GM21717 (cell line): ENCODE results near the gene MPP7.

Experiments
- ATAC-seq: cut with Tn5 transposase; IDR thresholded peaks from one replicate; pipeline ENCODE4 v1.9.1; 2021; ENCODE audit warnings: mild to moderate bottlenecking, moderate library complexity; ENCODE audit not compliant: unreplicated experiment

Gene MPP7

GRCh38 chr10:28307267-28307666, 4.4 kb upstream of the MPP7 start:
- no peak for ATAC-seq

- no peak for ATAC-seq
Observed at GRCh38 chr10:28305553-28305952, 2.7 kb upstream of the MPP7 start.

GRCh38 chr10:28304032-28304571, 1.2 kb upstream of the MPP7 start:
- no peak for ATAC-seq

DNA sequence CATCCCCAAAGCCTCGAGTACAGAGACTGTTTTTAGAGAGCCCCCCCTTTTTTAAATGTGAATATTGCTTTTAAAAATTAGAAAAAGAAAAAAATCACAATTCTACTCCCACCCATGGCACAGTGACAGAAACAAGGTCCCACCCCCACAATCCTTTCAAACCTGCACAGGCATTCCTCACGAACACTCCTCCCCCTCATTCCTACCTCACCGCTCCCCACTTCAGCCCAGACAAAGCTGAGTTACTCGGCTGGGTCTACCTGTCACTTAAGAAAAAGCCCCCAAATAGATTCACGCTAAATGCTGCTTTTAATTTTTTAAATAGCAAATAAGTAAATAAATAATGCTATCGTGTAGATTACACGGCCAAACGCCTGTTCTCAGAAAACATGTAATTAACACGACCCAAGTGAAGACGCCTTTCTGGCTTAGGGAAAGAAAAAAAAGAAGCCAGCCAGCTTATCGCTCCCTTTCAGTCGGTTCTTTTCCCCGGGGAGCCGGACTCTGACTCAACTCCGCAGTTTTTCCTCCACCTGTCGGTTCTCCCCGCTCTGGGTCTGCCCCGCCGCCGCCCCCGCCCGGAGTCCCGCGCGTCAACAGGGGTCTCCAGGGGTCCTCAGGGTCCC, 739 bp downstream of the MPP7 start:
- ATAC-seq = peak; percentile 1

GRCh38 chr10:28300027-28300426, 2.8 kb downstream of the MPP7 start:
- no peak for ATAC-seq

DNA sequence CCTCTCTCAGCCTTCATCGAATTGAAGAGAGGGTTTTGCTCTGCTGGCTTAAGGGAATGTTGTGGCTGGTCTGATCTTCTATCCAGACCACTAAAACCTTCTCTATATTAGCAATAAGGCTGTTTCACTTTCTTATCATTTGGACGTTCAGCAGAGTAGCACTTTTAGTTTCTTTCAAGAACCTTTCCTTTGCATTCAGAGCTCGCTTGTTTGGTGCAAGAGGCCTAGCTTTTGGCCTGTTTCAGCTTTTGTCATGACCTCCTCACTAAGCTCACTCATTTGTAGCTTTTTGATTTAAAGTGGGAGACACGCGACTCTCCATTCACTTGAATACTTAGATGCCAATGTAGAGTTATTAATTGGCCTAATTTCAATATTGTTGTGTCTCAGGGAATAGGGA, 3.9 kb downstream of the MPP7 start:
- ATAC-seq = no peak

GRCh38 chr10:28296023-28296422, 6.8 kb downstream of the MPP7 start:
- ATAC-seq = no peak

DNA sequence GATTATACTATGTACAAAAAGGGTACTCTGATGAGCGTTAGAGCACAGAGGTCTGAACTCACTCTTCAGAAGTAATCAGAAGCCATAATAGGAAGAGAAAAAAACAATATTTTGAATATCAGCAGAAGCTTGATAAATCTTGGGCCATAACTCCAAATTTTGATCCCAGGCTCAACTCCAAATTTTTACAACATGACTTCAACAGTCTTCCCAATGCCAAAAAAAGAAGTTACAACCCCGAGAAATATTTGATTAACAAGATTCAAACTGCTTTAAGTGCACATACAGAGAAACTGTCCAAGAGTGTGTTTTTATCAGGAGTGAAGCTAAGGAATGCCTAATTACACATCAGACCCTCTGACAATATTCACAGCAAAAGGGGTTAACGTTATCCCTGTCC, 7.5 kb downstream of the MPP7 start:
- ATAC-seq = no peak

DNA sequence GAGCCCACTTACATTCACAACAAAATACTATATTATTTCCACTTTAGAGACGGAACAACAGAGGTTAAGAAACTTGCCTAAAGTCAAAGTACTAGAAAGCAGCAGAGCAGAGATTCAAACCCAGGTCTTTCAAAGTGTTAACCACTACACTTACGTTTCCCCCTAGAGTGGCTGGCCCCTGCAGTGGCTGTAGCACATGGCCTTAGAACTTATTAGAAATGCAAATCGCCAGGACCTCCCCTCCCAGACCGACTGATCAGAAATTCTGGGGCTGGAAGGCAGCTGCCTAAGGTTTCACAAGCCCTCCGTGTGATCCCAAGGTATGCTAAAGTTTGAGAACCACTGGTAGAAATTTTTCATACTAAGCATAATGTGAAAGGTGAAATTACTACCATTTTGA, 8.1 kb downstream of the MPP7 start:
- ATAC-seq = no peak

DNA sequence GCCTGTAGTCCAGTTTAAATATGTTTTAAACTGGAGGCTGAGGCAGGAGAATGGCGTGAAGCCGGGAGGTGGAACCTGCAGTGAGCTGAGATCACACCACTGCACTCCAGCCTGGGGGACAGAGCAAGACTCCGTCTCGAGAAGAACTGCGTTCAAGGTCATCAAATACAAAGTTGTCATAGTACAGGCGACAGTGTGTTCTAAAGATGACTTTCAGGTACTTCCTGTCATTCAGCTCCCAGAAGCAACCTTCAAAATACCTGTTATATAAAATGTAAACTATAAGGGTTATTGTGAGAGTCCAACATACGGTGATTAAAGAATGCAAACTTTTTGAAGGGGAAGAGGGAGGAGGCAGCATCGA, 8.7 kb downstream of the MPP7 start:
- ATAC-seq = no peak

DNA sequence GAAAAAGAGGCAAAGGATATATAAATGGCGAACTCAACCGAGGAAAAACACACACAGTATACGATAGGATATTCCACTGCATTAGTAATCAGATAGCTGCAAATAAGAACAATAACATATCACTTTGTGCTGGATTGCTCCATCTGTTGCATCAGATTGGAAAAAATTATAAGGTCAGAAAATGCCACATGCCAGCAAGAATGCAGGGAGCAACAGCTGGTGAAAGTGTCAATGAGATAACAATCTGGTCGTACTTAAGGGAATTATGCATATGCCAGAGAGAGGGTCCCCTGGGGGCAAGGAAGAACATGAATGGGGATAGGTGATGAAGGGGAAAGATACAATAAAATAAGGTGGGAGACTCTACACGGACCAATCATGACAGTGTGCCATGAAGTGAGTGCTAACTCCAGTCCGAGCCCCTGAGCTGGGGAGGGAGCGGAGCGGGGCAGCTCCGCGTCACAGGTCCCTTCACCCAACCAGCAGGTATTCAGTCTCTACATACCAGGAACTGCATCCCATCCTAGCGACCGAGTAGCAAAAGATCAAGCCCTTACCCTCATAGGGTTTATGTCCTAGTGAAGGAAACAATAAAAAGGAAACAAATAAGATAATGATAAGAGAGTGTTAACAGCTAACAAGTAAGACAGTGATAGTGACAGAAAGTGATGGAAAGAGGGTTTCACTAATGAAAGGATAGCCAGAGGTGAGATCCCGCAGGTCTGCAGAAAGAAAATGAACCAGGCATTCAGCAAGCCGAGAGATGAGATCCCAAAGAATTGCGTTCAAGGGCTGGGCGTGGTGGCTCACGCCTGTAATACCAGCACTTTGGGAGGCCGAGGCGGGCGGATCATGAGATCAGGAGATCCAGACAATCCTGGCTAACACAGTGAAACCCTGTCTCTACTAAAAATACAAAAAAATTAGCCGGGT, 9.4 kb downstream of the MPP7 start:
- ATAC-seq = no peak

DNA sequence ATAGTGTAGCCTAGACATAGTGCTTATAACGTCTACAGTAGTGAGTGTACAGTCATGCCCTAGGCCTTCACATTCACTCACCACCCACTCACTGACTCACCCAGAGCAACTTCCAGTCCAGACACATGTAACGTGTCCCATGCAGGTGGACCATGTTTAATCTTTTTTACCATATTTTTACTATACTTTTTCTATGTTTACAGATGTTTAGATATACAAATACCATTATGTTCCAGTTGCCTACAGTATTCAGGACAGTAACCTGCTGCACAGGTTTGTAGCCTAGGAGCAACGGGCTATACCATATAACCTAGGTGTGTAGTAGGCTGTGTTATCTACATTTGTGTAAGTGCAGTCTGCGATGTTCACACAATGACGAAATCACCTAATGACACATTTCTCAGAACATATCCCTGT, 11.0 kb downstream of the MPP7 start:
- ATAC-seq = no peak

- ATAC-seq = no peak
Observed at GRCh38 chr10:28285816-28286215, 17.0 kb downstream of the MPP7 start.

DNA sequence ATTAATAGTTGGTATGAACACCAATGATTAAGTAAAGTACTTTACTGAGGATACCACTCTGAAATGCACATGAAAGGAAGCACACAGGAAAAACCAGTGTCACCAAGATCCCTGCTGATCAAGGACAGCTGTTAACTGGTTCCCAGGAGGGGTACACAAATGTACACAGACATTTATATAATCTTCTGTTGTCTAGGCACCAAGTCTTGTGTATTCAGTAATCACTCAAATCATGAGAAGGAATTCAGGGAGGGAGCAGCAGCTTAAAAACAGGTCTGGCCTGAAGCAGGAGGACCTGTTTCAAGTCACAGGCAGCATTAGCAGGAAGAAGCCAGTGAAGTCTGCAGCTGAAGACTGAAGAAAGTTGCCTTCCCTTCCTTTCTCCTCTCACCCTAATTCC, 18.7 kb downstream of the MPP7 start:
- no peak for ATAC-seq

DNA sequence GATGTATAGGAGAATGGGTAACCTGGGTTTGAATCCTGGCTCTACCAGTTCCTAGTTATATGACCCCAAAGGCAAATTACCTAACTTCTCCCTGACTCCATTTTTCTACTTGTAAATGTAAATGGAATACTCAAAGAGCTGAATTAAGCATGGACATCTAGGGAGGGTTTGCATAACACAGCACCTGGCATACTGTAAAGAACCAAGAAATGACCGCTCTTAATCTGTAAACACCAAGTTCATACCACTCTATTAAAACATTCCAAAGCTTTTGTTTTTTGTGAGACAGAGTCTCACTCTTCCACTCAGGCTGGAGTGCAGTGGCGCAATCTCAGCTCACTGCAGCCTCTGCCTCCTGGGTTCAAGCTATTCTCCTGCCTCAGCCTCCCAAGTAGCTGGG, 19.6 kb downstream of the MPP7 start:
- no peak for ATAC-seq

DNA sequence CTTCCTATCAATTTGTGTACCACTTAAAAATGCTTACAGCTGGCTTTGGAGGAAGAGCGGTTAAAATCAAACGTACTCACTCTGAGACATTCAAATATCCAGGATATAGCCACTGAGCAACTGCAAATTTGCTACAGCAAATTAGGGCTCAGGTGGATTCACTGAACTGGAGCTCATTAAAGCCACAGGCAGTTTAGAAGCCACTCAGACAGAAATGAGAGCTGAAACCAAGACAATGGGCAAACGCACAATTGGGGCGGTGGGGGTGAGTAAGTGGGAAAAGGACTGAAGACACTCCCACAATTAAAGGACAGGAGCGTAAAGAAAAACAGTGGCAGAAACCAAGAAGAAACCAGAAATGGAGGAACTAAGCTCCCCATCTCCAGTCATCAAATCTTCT, 20.5 kb downstream of the MPP7 start:
- ATAC-seq = no peak

- ATAC-seq = no peak
Observed at GRCh38 chr10:28281726-28282315, 21.0 kb downstream of the MPP7 start.

GRCh38 chr10:28280652-28281051, 22.2 kb downstream of the MPP7 start:
- no peak for ATAC-seq

- ATAC-seq = no peak
Observed at GRCh38 chr10:28279878-28280277, 23.0 kb downstream of the MPP7 start.

DNA sequence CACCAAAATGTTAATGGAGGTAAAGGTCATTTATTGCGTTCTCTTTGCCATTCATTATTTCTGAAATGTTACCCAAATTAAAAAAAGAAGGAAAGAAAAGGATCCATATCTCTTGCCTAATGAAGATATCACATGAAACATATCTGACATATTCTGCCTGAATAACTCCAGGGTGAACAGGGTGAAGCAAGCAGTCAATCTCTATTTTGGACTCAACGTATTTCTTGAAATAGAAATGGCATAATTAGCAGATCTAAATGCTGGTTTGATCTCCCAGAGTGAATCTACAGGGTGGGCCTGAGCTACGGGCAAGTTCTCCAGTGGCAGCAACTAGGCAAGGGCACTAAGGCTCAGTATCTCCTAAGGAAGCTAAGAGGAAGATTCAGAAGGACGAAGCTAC, 24.0 kb downstream of the MPP7 start:
- ATAC-seq = no peak

DNA sequence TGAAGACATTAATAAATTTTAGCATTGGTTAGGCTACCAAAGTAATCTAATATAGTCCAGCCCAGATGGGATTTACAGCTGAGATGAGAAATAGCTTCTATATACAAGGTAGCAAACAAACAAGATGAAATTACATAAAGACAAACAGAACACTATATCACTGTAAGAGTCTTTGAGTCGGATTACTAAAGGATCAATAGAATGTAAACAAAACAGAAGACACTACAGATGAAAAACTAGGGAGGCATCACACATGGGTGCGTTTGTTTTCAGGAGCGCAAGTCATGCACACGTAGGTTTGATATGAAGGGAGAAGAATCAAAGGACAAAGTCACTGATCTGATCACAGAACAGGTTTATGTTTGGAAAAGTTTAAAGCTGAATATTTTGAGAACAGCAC, 26.5 kb downstream of the MPP7 start:
- no peak for ATAC-seq

GRCh38 chr10:28274475-28274874, 28.4 kb downstream of the MPP7 start:
- ATAC-seq = no peak
